Esophagus muscularis mucosa (tissue), 4 donors: ENCODE data around the gene OVAAL. TPM values are rescaled to one million over a fixed set of nuclear protein-coding genes. Genes with fewer than 3 reads are reported as not detected.

Experiments used
- DNase-seq: peaks from one replicate; pipeline ENCODE4 v3.0.0-alpha.2; 2017; ENCODE audit errors: extremely low spot score
- H3K27ac ChIP-seq, 4 donors: fragments of 200-600 bp; sonication (generic); replicated peaks in 1 of 4; 1 replicate in 3 of 4; 2 replicates in 1 of 4; pipeline ENCODE4 v1.5.1; 2016 to 2019; ENCODE audit warnings: mild to moderate bottlenecking in 1 of 4
- H3K27me3 ChIP-seq, 4 donors: fragments of 200-600 bp; sonication (generic); one replicate each; pipeline versions ENCODE4 v1.5.1 to v1.6.0; 2016 to 2019
- H3K36me3 ChIP-seq, 4 donors: fragments of 200-600 bp; sonication (generic); one replicate each; pipeline ENCODE4 v1.5.1; 2016 to 2019
- H3K4me1 ChIP-seq, 4 donors: fragments of 200-600 bp; sonication (generic); one replicate each; pipeline ENCODE4 v1.5.1; 2016 to 2019
- H3K4me3 ChIP-seq, 4 donors: fragments of 200-600 bp; sonication (generic); 1 replicate in 2 of 4; 2 replicates in 2 of 4; pipeline ENCODE4 v1.5.1; 2016 to 2019; ENCODE audit warnings: mild to moderate bottlenecking in 4 of 4, moderate library complexity in 1 of 4
- H3K9me3 ChIP-seq, 4 donors: fragments of 200-600 bp; sonication (generic); 1 replicate in 3 of 4; 2 replicates in 1 of 4; pipeline ENCODE4 v1.5.1; 2016 to 2019
- CTCF ChIP-seq, 3 experiments: fragments of 200-600 bp in 2 of 3; fragments of 450-650 bp in 1 of 3; sonication (generic) in 2 of 3; IDR thresholded peaks; one replicate each; pipeline ENCODE4 v1.5.1; 2017 to 2019; ENCODE audit warnings: antibody characterized with exemption in 3 of 3, mild to moderate bottlenecking in 2 of 3, moderate library complexity in 1 of 3
- EP300 ChIP-seq: sonication (generic); formaldehyde crosslinking; IDR thresholded peaks from one replicate; pipeline ENCODE4 v1.6.1; 2017; ENCODE audit warnings: antibody characterized with exemption
- POLR2A ChIP-seq: fragments of 450-650 bp; IDR thresholded peaks from one replicate; pipeline ENCODE4 v1.6.1; 2017; ENCODE audit warnings: antibody characterized with exemption, moderate library complexity, mild to moderate bottlenecking, low read depth
- POLR2AphosphoS5 ChIP-seq, 2 donors: sonication (generic); formaldehyde crosslinking; IDR thresholded peaks; one replicate each; pipeline ENCODE4 v1.6.1; 2017; ENCODE audit warnings: antibody characterized with exemption in 2 of 2
- WGBS: methylation state at CpG from one replicate; pipeline ENCODE4 v1.1.5; 2018; 5-methylcytosine and 5-hydroxymethylcytosine counted together
- intact Hi-C: fragments of 100-400 bp; cut with DNase I; formaldehyde crosslinking; loops from one replicate; pipeline ENCODE4 v1.15.1; 2023
- total RNA-seq, 4 donors: library from RNA; depleted of rRNA; stranded (reverse); fragments of >200 nt; gene quantifications; one replicate each; pipeline versions ENCODE4 v1.1.0 to v1.2.1, GENCODE V29; 2016

Gene OVAAL
- total RNA-seq, 4 donors from 2014 or later: not detected

GRCh38 chr1:180524915-180525714, 33.6 kb upstream of the OVAAL start:
- Histone ChIP-seq H3K27me3 (no peaks in the 10 kb centered on the region), H3K9me3 (no peaks in the 10 kb centered on the region), H3K36me3 (no peaks in the 10 kb centered on the region), H3K4me1 (peaks cover 0 to 7% (median 0%) of the 10 kb centered on the region in 4 donors), H3K4me3 (no peak overlapping the region), H3K27ac (no peak overlapping the region)
- intact Hi-C loops: no loop called here
- TF ChIP-seq CTCF (IDR thresholded peaks at IDR 0.05) (no peak), POLR2A (no peak), EP300 (no peak), POLR2AphosphoS5 (IDR thresholded peaks at IDR 0.05) (no peak)
- 68% methylated on average over 7 of the region's 7 CpGs for WGBS
- DNase-seq: no peak

- no peaks in the 10 kb centered on the region for H3K9me3 ChIP-seq
- no peak overlapping the region for H3K4me3 ChIP-seq
- no peak overlapping the region for H3K27ac ChIP-seq
- no peak for DNase-seq
- intact Hi-C loops: no loop called here
- no peaks in the 10 kb centered on the region for H3K27me3 ChIP-seq
- WGBS: 18% methylated on average over 2 of the region's 2 CpGs
- H3K36me3 ChIP-seq: no peaks in the 10 kb centered on the region
- H3K4me1 ChIP-seq: peaks cover 0 to 7% (median 0%) of the 10 kb centered on the region in 4 donors
- TF ChIP-seq EP300 (no peak), CTCF (IDR thresholded peaks at IDR 0.05) (no peak), POLR2A (no peak), POLR2AphosphoS5 (IDR thresholded peaks at IDR 0.05) (no peak)
Measured at GRCh38 chr1:180525715-180526039, 33.1 kb upstream of the OVAAL start.

- H3K4me3 ChIP-seq: no peak overlapping the region
- H3K27me3 ChIP-seq: no peaks in the 10 kb centered on the region
- H3K9me3 ChIP-seq: no peaks in the 10 kb centered on the region
- intact Hi-C loops: no loop called here
- DNase-seq: no peak
- no peaks in the 10 kb centered on the region for H3K36me3 ChIP-seq
- TF ChIP-seq EP300 (no peak), POLR2A (no peak), CTCF (IDR thresholded peaks at IDR 0.05) (no peak), POLR2AphosphoS5 (IDR thresholded peaks at IDR 0.05) (no peak)
- 83% methylated on average over 5 of the region's 5 CpGs for WGBS
- no peak overlapping the region for H3K27ac ChIP-seq
- H3K4me1 ChIP-seq: peaks cover 0 to 5% (median 0%) of the 10 kb centered on the region in 4 donors
Measured at GRCh38 chr1:180527101-180527669, 31.6 kb upstream of the OVAAL start.

- Histone ChIP-seq H3K4me3 (no peak overlapping the region), H3K27me3 (no peaks in the 10 kb centered on the region), H3K4me1 (peaks cover 4 to 14% (median 5%) of the 10 kb centered on the region in 4 donors), H3K27ac (no peak overlapping the region), H3K9me3 (no peaks in the 10 kb centered on the region), H3K36me3 (no peaks in the 10 kb centered on the region)
- 87% methylated on average over 11 of the region's 11 CpGs for whole genome bisulfite sequencing
- DNase-seq: no peak
- intact Hi-C loops: no loop called here
- no peak for TF ChIP-seq POLR2AphosphoS5 (IDR thresholded peaks at IDR 0.05)
- no peak for TF ChIP-seq POLR2A
- no peak for TF ChIP-seq EP300
- TF ChIP-seq CTCF (IDR thresholded peaks at IDR 0.05): no peak
Measured at GRCh38 chr1:180528868-180529470, 29.8 kb upstream of the OVAAL start.
